ENCODE results near the gene ZNF618.

The ZNF618 gene

DNA sequence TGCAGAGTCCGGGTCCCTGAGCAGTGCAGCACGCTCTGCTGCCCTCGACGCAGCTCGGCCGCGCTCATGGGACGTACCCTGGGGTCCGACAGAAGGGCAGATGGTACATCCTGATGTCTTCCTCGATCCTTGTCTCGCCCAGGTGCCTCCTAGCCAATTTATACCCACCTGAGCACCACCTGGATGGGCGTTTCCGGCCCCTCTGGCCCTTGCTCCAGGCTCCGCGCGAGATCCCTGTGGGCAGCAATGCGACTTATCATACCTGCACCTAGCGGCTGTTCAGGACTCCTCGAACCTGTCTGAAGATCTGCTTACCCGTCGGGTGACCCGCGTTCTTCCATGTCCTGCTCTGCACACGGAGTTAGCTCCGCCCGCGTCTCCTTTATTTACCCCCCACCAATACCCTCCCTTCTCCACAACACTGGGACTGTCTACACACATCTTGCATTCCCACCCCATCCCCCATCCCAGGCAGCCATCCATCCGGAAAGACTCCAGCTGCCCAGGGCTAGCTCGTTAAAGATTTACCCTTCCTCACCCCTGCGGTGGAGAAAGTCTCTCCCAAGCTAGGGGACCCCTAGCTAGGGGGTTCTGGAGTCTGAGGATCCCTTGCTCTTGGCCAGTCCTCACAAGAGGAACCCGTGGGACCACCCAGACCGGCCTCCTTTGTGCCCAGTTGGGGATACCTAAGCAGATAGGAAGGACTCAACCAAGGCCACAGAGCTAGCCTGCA, 223.0 kb downstream of the ZNF618 start, which contains the start of gene KIF12:
Gene KIF12 (minus strand): TSS at position 357 of the 733 bp plus-strand sequence. CDS start 16 bp downstream, at position 341.
- CTCF ChIA-PET: interaction anchor here (0.6 to 2.6 kb wide), 6 partner anchors 9 to 456 kb away, joined by 3 to 11 read pairs (median 5); no protein-coding TSS in a partner anchor
- POLR2A ChIA-PET (ENCODE audit: low non-redundant PET): no interaction called here
- no peak within 1 kb of the TSS for H3K27ac ChIP-seq
- TF ChIP-seq, protein P1, sequence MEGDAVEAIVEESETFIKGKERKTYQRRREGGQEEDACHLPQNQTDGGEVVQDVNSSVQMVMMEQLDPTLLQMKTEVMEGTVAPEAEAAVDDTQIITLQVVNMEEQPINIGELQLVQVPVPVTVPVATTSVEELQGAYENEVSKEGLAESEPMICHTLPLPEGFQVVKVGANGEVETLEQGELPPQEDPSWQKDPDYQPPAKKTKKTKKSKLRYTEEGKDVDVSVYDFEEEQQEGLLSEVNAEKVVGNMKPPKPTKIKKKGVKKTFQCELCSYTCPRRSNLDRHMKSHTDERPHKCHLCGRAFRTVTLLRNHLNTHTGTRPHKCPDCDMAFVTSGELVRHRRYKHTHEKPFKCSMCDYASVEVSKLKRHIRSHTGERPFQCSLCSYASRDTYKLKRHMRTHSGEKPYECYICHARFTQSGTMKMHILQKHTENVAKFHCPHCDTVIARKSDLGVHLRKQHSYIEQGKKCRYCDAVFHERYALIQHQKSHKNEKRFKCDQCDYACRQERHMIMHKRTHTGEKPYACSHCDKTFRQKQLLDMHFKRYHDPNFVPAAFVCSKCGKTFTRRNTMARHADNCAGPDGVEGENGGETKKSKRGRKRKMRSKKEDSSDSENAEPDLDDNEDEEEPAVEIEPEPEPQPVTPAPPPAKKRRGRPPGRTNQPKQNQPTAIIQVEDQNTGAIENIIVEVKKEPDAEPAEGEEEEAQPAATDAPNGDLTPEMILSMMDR (conservative IDR thresholded peaks at IDR 0.05; ENCODE audit: low read depth): no peak
- DNase-seq (ENCODE audit: low spot score): no peak

DNA sequence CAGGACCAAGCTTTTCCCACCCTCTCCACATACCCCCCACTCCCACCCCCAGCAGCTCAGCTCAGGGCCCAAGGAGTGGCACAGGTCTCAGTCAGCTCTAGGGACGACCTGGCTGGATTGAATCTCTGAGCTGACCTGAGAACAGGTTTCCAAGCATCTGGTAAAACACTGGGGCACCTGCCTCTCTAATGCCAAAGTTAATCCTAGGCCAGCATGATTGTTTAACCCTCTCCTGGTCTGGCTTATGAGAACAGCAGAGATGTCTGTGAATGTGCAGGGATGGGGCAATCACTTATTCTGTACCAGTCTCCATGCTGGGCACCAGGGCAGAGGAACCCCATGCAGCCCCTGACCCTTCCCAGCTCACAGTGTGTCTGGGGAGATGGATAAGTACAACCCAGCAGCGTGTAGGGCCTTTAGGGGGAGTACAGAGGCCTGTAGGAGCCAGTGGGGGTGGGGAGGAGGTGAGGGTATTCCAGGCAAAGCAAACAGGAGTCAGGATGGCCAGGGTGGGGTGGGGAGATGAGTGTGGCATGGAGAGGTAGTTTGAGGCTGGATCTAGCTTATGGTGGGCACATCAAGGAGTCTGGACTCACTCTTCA, 223.7 kb downstream of the ZNF618 start:
- H3K27ac ChIP-seq: no peak overlapping the region
- DNase-seq (ENCODE audit: low spot score): no peak
- POLR2A ChIA-PET (ENCODE audit: low non-redundant PET): no interaction called here
- TF ChIP-seq, protein P1 (conservative IDR thresholded peaks at IDR 0.05; ENCODE audit: low read depth): no peak
- CTCF ChIA-PET: interaction anchor here (0.6 to 2.6 kb wide), 8 partner anchors 8 to 456 kb away, joined by 3 to 11 read pairs (median 4); no protein-coding TSS in a partner anchor

DNA sequence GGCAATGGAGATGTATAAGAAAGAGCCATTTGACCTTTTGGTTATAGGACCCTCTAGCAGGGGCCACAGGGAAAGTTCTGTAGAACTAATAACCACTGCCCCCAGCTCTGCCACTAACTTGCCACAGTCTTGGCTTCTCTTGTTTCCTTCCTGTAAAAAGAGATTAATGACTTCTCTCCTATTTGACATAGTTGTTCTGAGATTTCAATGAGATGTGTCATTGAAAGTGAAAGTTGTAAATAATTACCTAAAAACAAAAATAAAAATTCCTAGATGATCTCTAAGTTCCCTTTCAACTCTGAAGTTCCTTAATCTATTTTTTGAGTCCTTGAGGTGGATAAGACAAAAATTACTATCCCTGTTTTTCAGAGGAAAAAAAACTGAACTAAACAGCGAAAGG, 224.4 kb downstream of the ZNF618 start:
- CTCF ChIA-PET: interaction anchor here (0.7 to 2.6 kb wide), 5 partner anchors 9 to 840 kb away, joined by 3 to 11 read pairs (median 3); no protein-coding TSS in a partner anchor
- no peak for DNase-seq (ENCODE audit: low spot score)
- H3K27ac ChIP-seq: no peak overlapping the region
- TF ChIP-seq, protein P1 (conservative IDR thresholded peaks at IDR 0.05; ENCODE audit: low read depth): no peak
- POLR2A ChIA-PET (ENCODE audit: low non-redundant PET): no interaction called here

GRCh38 chr9:114102484-114102883, 226.4 kb downstream of the ZNF618 start:
- CTCF ChIA-PET: interaction anchor here (0.6 kb wide), 1 partner anchor 365 kb away, joined by 4 read pairs; no protein-coding TSS in a partner anchor
- TF ChIP-seq, protein P1 (conservative IDR thresholded peaks at IDR 0.05; ENCODE audit: low read depth): no peak
- POLR2A ChIA-PET (ENCODE audit: low non-redundant PET): no interaction called here
- DNase-seq (ENCODE audit: low spot score): no peak
- no peak overlapping the region for H3K27ac ChIP-seq

GRCh38 chr9:114105236-114105635, 229.1 kb downstream of the ZNF618 start:
- H3K27ac ChIP-seq: no peak overlapping the region
- CTCF ChIA-PET: no interaction called here
- POLR2A ChIA-PET (ENCODE audit: low non-redundant PET): interaction anchor here (0.7 kb wide), 1 partner anchor 13 kb away, joined by 3 read pairs; no protein-coding TSS in a partner anchor
- TF ChIP-seq, protein P1 (conservative IDR thresholded peaks at IDR 0.05; ENCODE audit: low read depth): no peak
- DNase-seq (ENCODE audit: low spot score): no peak
